ENCODE measurements around the gene DNM3. TPM values are rescaled to one million over a fixed set of nuclear protein-coding genes. Genes with fewer than 3 reads are reported as not detected.

Gene DNM3
- polyA plus RNA-seq, 1 donor (not counting 4 experiments of a cell fraction or from before 2014, with no cell fraction given) = 2.0 TPM

DNA sequence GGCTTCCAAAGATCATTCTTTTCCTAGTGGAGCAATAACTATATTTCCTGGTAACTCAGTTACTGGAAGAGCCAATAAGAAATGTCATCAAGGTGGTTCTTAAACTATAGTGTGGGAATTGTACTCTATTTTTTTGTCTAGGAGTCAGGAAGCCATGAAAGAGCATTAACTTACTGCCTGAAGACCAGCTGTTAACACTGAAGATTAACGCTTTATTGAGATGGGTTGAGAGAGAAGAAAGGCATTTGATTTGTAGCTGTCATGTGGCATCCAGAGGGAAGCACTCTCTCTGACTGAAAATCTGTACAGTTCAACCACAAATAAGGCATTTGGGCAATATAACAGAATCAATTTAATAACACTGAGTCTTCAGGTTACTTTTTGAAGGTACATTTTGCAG lies 76.0 kb downstream of the DNM3 start:
- H2AFZ ChIP-seq (ENCODE audit: control insufficient read depth, low read length) = no peak overlapping the region
- H3K27ac ChIP-seq (ENCODE audit: control insufficient read depth, insufficient read depth, low read length) = no peak overlapping the region
- dilution Hi-C loops (cut with MboI; ENCODE audit: extremely low pct_ligation_motif_present, low sequenced_read_pairs) = no loop called here
- no peaks in the 10 kb centered on the region for H4K20me1 ChIP-seq (ENCODE audit: control insufficient read depth, extremely low read depth, insufficient read depth, low read length)
- H3K9ac ChIP-seq (ENCODE audit: control insufficient read depth, extremely low read depth, insufficient read depth, low read length) = no peak overlapping the region
- no peaks in the 10 kb centered on the region for H3K79me2 ChIP-seq (ENCODE audit: control insufficient read depth, insufficient read depth, low read length)
- TF ChIP-seq EZH2 (IDR thresholded peaks at IDR 0.05; ENCODE audit: low read length) = no peak
- TF ChIP-seq, protein P1, sequence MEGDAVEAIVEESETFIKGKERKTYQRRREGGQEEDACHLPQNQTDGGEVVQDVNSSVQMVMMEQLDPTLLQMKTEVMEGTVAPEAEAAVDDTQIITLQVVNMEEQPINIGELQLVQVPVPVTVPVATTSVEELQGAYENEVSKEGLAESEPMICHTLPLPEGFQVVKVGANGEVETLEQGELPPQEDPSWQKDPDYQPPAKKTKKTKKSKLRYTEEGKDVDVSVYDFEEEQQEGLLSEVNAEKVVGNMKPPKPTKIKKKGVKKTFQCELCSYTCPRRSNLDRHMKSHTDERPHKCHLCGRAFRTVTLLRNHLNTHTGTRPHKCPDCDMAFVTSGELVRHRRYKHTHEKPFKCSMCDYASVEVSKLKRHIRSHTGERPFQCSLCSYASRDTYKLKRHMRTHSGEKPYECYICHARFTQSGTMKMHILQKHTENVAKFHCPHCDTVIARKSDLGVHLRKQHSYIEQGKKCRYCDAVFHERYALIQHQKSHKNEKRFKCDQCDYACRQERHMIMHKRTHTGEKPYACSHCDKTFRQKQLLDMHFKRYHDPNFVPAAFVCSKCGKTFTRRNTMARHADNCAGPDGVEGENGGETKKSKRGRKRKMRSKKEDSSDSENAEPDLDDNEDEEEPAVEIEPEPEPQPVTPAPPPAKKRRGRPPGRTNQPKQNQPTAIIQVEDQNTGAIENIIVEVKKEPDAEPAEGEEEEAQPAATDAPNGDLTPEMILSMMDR (optimal IDR thresholded peaks at IDR 0.05 in 1 of 3, IDR thresholded peaks at IDR 0.05 in 1 of 3, conservative IDR thresholded peaks at IDR 0.05 in 1 of 3; ENCODE audit: extremely low read depth in 1 of 3, insufficient read depth in 2 of 3, low read length in 3 of 3) = no peak
- H3K4me1 ChIP-seq (ENCODE audit: control insufficient read depth, extremely low read depth, insufficient read depth, low read length) = peaks cover 28% of the 10 kb centered on the region
- no peaks in the 10 kb centered on the region for H3K27me3 ChIP-seq (ENCODE audit: control insufficient read depth, extremely low read depth, insufficient read depth, low read length)
- DNase-seq (ENCODE audit: low read depth, low spot score) (no peak), FAIRE-seq (no peak)
- H3K36me3 ChIP-seq (ENCODE audit: control insufficient read depth in 2 of 2, extremely low read depth in 1 of 2, insufficient read depth in 2 of 2, low read length in 2 of 2) = no peaks in the 10 kb centered on the region
- no peak overlapping the region for H3K4me2 ChIP-seq (ENCODE audit: control insufficient read depth, extremely low read depth, insufficient read depth, low read depth, low read length)
- H3K9me3 ChIP-seq (ENCODE audit: control insufficient read depth, low read depth, low read length) = no peaks in the 10 kb centered on the region
- H3K4me3 ChIP-seq (ENCODE audit: control insufficient read depth in 2 of 3, extremely low read depth in 1 of 3, insufficient read depth in 2 of 3, low read depth in 1 of 3, low read length in 3 of 3) = no peak overlapping the region
- no peaks in the 10 kb centered on the region for H3K9me1 ChIP-seq (ENCODE audit: control insufficient read depth, extremely low read depth, insufficient read depth, low read length)

DNA sequence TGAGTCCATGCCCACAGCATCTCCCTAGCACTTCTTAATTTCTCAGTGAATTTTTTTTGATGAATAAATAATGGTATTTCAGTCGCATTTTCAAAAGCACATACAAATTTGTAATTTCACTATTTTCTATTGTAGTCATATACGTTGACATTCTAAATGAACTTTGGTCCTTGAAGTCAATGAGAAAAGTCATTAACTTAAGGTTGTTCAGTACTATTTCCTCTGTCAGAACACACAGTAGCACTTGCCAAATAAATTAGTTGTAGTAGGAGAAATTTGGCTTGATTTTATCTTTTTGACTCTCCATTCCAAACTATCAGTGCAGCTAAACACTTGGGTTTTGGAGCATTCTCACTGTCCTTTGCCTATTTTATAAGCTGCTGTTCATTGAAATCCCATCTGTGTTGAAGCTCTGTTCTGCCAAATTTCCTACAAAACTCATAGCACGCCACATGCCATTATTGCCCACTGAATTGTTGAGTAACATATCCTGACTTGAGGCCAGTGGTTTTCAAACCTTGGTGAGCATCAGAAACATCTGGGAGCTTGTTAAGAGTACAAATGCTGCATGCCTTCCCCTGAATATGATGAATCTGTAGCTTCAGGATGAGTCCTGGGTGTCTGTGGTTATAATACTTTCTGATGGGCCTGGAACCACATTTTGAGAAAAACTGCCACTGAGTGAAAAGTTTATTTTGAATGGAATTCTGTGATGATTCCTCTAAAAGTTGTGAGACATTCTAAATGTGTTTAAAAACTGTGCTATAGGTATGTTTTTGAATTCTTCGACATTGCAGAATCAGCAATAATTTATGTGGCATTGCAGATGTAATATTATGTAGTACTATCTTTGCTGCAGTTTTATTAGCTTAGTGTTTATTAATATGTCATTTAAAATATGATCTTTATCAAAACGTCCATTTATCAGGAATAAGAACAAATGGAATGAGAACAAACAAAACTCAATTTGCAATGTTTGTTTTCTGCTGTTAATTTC lies 78.9 kb downstream of the DNM3 start:
- no peak overlapping the region for H3K4me3 ChIP-seq (ENCODE audit: control insufficient read depth in 2 of 3, extremely low read depth in 1 of 3, insufficient read depth in 2 of 3, low read depth in 1 of 3, low read length in 3 of 3)
- no peaks in the 10 kb centered on the region for H3K9me1 ChIP-seq (ENCODE audit: control insufficient read depth, extremely low read depth, insufficient read depth, low read length)
- peaks cover 12% of the 10 kb centered on the region for H3K4me1 ChIP-seq (ENCODE audit: control insufficient read depth, extremely low read depth, insufficient read depth, low read length)
- no peak overlapping the region for H3K4me2 ChIP-seq (ENCODE audit: control insufficient read depth, extremely low read depth, insufficient read depth, low read depth, low read length)
- H3K9ac ChIP-seq (ENCODE audit: control insufficient read depth, extremely low read depth, insufficient read depth, low read length) = no peak overlapping the region
- no peaks in the 10 kb centered on the region for H3K9me3 ChIP-seq (ENCODE audit: control insufficient read depth, low read depth, low read length)
- H3K79me2 ChIP-seq (ENCODE audit: control insufficient read depth, insufficient read depth, low read length) = no peaks in the 10 kb centered on the region
- no peak overlapping the region for H3K27ac ChIP-seq (ENCODE audit: control insufficient read depth, insufficient read depth, low read length)
- no peaks in the 10 kb centered on the region for H4K20me1 ChIP-seq (ENCODE audit: control insufficient read depth, extremely low read depth, insufficient read depth, low read length)
- H3K27me3 ChIP-seq (ENCODE audit: control insufficient read depth, extremely low read depth, insufficient read depth, low read length) = no peaks in the 10 kb centered on the region
- TF ChIP-seq, protein P1 (optimal IDR thresholded peaks at IDR 0.05 in 1 of 3, IDR thresholded peaks at IDR 0.05 in 1 of 3, conservative IDR thresholded peaks at IDR 0.05 in 1 of 3; ENCODE audit: extremely low read depth in 1 of 3, insufficient read depth in 2 of 3, low read length in 3 of 3) = no peak
- TF ChIP-seq EZH2 (IDR thresholded peaks at IDR 0.05; ENCODE audit: low read length) = no peak
- H3K36me3 ChIP-seq (ENCODE audit: control insufficient read depth in 2 of 2, extremely low read depth in 1 of 2, insufficient read depth in 2 of 2, low read length in 2 of 2) = no peaks in the 10 kb centered on the region
- FAIRE-seq (no peak), DNase-seq (ENCODE audit: low read depth, low spot score) (no peak)
- dilution Hi-C loops (cut with MboI; ENCODE audit: extremely low pct_ligation_motif_present, low sequenced_read_pairs) = no loop called here
- no peak overlapping the region for H2AFZ ChIP-seq (ENCODE audit: control insufficient read depth, low read length)
